Chondrocyte (in vitro differentiated cells): ENCODE results near the gene ABI2. TPM values are rescaled to one million over a fixed set of nuclear protein-coding genes. Genes with fewer than 3 reads are reported as not detected.

Experiments used
- DNase-seq: peaks from one replicate; pipeline ENCODE4 v3.0.0; 2021; ENCODE audit warnings: mixed read lengths, low spot score
- H3K27ac Mint-ChIP-seq: one replicate; pipeline ENCODE4 v1.8.0; 2021; ENCODE audit warnings: mild to moderate bottlenecking, moderate library complexity, mixed read lengths; ENCODE audit not compliant: unreplicated experiment
- H3K27me3 Mint-ChIP-seq: 2 replicates; pipeline ENCODE4 v1.8.0; 2021; ENCODE audit warnings: low read depth, mixed read lengths
- H3K36me3 Mint-ChIP-seq: 2 replicates; pipeline ENCODE4 v1.8.0; 2021; ENCODE audit warnings: low read depth, mixed read lengths
- H3K4me1 Mint-ChIP-seq: 2 replicates; pipeline ENCODE4 v1.8.0; 2021; ENCODE audit warnings: low read depth, mild to moderate bottlenecking, mixed read lengths
- H3K4me3 Mint-ChIP-seq: one replicate; pipeline ENCODE4 v1.8.0; 2021; ENCODE audit warnings: mild to moderate bottlenecking, moderate library complexity, mixed read lengths; ENCODE audit not compliant: unreplicated experiment
- H3K9me3 Mint-ChIP-seq: 2 replicates; pipeline ENCODE4 v1.8.0; 2021; ENCODE audit warnings: low read depth, mixed read lengths
- total RNA-seq: library from RNA; stranded (reverse); gene quantifications from 3 replicates; pipeline ENCODE4 v1.2.1, GENCODE V29; 2021
- TF ChIP-seq, protein P1 (sequence below): fragments of 200-600 bp; sonication (generic); IDR thresholded peaks from 2 replicates; pipeline ENCODE4 v1.5.0; 2021; ENCODE audit warnings: antibody characterized with exemption, mild to moderate bottlenecking, moderate library complexity

Gene ABI2
- total RNA-seq, 1 donor from 2014 or later = 48.1 TPM

DNA sequence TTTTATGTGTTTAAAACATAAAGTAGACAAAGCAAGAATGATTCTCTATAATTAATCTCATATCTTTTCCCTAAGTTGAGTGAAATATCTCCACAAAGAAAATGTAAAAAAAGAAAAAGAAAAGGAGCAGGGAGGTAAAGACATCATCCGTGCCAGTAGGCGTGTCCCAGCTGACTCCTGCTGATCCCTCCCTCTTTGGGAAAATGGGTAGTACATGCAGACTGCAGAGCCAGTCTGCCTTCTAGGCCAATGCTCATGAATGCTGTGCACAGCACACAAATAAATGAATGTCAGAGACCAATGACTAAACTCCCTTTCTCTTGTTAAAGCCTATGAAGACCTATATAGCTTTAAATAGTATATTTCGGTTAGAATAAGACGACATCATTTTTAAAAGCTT is 142.2 kb downstream of the ABI2 start:
- no peak overlapping the region for H3K4me3 Mint-ChIP-seq
- TF ChIP-seq, protein P1, sequence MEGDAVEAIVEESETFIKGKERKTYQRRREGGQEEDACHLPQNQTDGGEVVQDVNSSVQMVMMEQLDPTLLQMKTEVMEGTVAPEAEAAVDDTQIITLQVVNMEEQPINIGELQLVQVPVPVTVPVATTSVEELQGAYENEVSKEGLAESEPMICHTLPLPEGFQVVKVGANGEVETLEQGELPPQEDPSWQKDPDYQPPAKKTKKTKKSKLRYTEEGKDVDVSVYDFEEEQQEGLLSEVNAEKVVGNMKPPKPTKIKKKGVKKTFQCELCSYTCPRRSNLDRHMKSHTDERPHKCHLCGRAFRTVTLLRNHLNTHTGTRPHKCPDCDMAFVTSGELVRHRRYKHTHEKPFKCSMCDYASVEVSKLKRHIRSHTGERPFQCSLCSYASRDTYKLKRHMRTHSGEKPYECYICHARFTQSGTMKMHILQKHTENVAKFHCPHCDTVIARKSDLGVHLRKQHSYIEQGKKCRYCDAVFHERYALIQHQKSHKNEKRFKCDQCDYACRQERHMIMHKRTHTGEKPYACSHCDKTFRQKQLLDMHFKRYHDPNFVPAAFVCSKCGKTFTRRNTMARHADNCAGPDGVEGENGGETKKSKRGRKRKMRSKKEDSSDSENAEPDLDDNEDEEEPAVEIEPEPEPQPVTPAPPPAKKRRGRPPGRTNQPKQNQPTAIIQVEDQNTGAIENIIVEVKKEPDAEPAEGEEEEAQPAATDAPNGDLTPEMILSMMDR = no peak

DNA sequence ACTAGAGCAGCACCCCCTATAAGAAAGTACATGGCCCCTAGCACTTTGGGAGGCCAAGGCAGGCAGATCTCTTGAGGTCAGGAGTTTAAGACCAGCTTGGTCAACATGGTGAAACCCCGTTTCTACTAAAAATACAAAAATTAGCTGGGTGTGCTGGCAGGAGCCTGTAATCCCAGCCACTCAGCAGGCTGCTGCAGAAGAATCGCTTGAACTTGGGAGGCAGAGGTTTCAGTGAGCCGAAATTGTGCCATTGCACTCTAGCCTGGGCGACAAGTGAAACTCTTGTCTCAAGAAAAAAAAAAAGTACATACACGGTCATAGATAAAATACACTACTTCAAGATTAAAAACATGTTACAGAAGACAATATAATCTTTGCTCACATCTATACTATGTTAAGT is 143.1 kb downstream of the ABI2 start:
- TF ChIP-seq, protein P1 = no peak
- H3K4me3 Mint-ChIP-seq = no peak overlapping the region
- no peaks in the 10 kb centered on the region for H3K9me3 Mint-ChIP-seq

More for the DNA sequence above, 142.2 kb downstream of the ABI2 start:
- H3K27me3 Mint-ChIP-seq = no peaks in the 10 kb centered on the region
- H3K4me1 Mint-ChIP-seq = peaks cover 18% of the 10 kb centered on the region
- H3K9me3 Mint-ChIP-seq = no peaks in the 10 kb centered on the region
- H3K36me3 Mint-ChIP-seq = peaks cover 9% of the 10 kb centered on the region
- no peak for DNase-seq
- H3K27ac Mint-ChIP-seq = peak overlapping the region; percentile 2

DNA sequence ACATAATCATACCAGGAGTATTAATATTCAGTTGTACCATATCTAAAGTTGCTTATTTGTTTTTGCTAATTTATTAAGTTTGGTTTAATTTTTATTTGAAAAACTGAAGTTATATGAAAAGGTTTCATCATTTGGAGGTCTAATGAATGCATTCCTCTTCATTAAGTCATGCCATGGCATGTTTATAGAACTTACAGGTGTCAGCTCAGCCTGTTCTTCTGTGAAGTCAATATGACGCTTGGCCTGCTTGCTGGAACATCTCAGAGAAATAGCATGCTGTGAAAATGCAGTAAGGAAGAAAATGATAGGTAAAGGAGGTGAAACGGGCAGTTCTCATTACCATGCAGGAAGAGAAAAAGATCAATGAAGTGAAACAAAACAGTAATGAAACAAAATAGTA is 148.7 kb downstream of the ABI2 start:
- Mint-ChIP-seq H3K36me3 (peaks cover 4% of the 10 kb centered on the region), H3K27me3 (no peaks in the 10 kb centered on the region)
- TF ChIP-seq, protein P1 = no peak

More for the DNA sequence above, 143.1 kb downstream of the ABI2 start:
- no peak overlapping the region for H3K27ac Mint-ChIP-seq
- H3K36me3 Mint-ChIP-seq = peaks cover 10% of the 10 kb centered on the region
- no peaks in the 10 kb centered on the region for H3K27me3 Mint-ChIP-seq
- no peak for DNase-seq
- peaks cover 18% of the 10 kb centered on the region for H3K4me1 Mint-ChIP-seq

DNA sequence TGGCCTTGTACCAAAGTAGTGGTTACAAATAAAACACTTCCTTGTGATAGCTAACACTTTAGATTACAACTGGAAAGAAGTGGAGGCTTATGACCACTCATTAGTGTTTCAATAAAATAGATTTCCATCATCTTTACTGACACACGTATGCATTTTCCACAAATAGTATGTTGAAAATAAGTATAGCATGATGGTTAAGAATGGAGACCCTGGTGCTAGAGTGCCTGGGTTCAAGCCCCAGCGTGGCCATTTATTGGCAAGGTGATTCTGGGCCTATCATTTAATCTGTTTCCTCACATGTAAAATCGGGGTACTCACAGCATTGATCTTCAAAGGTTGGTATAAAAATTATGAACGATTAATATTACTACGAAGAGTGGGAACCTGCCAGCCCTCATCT is 152.4 kb downstream of the ABI2 start:
- no peak overlapping the region for H3K27ac Mint-ChIP-seq
- H3K4me1 Mint-ChIP-seq = peaks cover 3% of the 10 kb centered on the region
- H3K27me3 Mint-ChIP-seq = no peaks in the 10 kb centered on the region
- no peak overlapping the region for H3K4me3 Mint-ChIP-seq
- peaks cover 8% of the 10 kb centered on the region for H3K36me3 Mint-ChIP-seq
- TF ChIP-seq, protein P1 = no peak
- H3K9me3 Mint-ChIP-seq = no peaks in the 10 kb centered on the region
- no peak for DNase-seq

More for the DNA sequence above, 148.7 kb downstream of the ABI2 start:
- Mint-ChIP-seq H3K4me1 (no peaks in the 10 kb centered on the region), H3K4me3 (no peak overlapping the region), H3K27ac (no peak overlapping the region), H3K9me3 (no peaks in the 10 kb centered on the region)
- DNase-seq = no peak

DNA sequence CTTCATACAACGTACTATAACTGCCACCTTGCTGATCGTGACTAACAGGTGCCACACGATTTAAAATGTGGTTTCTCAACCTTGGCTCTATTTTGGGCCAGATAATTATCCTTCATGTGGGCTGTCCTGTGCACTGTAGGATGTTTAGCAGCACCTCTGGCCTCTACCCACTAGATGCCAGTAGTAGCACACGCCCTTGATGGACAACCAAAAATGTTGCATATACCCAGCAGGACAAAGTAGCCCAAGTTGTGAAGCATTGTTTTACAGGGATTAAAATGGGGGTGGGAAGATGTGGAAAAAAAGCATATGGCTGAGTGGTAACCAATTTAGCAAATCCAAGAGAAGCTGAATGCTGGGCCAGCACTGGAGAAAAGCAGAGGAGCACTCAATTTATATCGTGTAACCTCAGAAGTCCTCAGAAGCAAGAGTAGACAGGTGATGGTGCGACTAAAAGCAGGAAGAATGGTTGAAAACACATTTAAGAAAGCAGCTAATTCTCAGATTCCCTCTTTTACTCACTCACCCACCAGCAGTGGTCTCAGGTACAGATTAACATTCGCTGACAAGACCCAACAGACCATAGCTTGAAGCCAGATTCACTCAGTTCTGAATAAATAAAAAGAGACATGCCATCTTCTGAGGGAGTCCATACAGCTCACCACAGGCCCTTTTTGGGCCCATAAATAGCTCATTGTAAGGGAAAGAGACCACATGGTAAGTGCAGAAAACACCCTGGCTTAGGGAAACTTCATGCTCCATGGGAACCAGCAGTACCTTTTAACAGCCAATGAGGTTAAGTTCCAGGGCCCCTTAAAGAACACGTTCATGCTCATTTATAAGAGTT is 156.3 kb downstream of the ABI2 start:
- no peak overlapping the region for H3K27ac Mint-ChIP-seq
- peaks cover 16% of the 10 kb centered on the region for H3K36me3 Mint-ChIP-seq
- H3K4me1 Mint-ChIP-seq = peaks cover 3% of the 10 kb centered on the region
- TF ChIP-seq, protein P1 = peak; percentile 73
- H3K27me3 Mint-ChIP-seq = no peaks in the 10 kb centered on the region
- no peak for DNase-seq
- H3K4me3 Mint-ChIP-seq = no peak overlapping the region
- H3K9me3 Mint-ChIP-seq = no peaks in the 10 kb centered on the region
